ENCODE measurements around the gene FAM171A1.

DNA sequence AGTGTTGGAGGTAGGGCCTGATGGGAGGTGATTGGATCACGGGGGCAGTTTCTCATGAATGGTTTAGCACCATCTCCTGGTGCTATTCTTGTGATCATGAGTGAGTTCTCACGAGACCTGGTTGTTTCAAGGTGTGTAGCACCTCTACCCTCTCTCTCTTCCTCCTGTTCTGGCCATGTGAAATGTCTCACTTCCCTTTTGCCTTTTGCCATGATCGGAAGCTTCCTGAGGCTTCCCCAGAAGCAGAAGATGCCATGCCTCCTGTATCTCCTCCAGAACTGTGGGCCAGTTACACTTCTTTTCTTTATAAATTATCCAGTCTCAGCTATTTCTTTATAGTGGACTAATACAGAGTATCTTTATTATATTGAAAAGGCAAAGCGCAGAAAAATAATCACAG lies 90.1 kb downstream of the FAM171A1 start:
- TF ChIP-seq, protein P1, sequence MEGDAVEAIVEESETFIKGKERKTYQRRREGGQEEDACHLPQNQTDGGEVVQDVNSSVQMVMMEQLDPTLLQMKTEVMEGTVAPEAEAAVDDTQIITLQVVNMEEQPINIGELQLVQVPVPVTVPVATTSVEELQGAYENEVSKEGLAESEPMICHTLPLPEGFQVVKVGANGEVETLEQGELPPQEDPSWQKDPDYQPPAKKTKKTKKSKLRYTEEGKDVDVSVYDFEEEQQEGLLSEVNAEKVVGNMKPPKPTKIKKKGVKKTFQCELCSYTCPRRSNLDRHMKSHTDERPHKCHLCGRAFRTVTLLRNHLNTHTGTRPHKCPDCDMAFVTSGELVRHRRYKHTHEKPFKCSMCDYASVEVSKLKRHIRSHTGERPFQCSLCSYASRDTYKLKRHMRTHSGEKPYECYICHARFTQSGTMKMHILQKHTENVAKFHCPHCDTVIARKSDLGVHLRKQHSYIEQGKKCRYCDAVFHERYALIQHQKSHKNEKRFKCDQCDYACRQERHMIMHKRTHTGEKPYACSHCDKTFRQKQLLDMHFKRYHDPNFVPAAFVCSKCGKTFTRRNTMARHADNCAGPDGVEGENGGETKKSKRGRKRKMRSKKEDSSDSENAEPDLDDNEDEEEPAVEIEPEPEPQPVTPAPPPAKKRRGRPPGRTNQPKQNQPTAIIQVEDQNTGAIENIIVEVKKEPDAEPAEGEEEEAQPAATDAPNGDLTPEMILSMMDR (IDR thresholded peaks at IDR 0.05; ENCODE audit: low read length): no peak
- TF ChIP-seq EZH2 (IDR thresholded peaks at IDR 0.05; ENCODE audit: borderline replicate concordance, low read length): no peak

Data from OCI-LY1 (cell line).